ENCODE results near the gene USP11.
"Not testable (repeated sequence)": the region's sequence is repeated elsewhere in the genome, so short reads cannot be mapped to it uniquely, and the experiment has no call there.

The USP11 gene

GRCh38 chrX:47250017-47250347 lies 17.2 kb downstream of the USP11 start:
- H3K9me3 ChIP-seq (ENCODE audit: low read depth, low read length) = no peaks in the 10 kb centered on the region
- H3K27ac ChIP-seq = no peak overlapping the region
- H3K36me3 ChIP-seq (ENCODE audit: insufficient read depth, low read length) = peaks cover 11% of the 10 kb centered on the region; the same call in 1 of the 2 replicates
- no peak for DNase-seq (ENCODE audit: low read depth, low spot score)
- TF ChIP-seq FOXP2 (optimal IDR thresholded peaks at IDR 0.05; ENCODE audit: control extremely low read depth, extremely low read length, insufficient read depth) (no peak), POLR2AphosphoS5 (IDR thresholded peaks at IDR 0.05; ENCODE audit: borderline replicate concordance, low read depth, low read length) (no peak), EZH2 (IDR thresholded peaks at IDR 0.05) (no peak)
- no peak overlapping the region for H3K9ac ChIP-seq (ENCODE audit: insufficient read length)
- no peak overlapping the region for H3K4me3 ChIP-seq

- not testable (repeated sequence) for H3K4me3 ChIP-seq; H3K36me3 ChIP-seq (ENCODE audit: insufficient read depth, low read length); H3K27ac ChIP-seq; DNase-seq (ENCODE audit: low read depth, low spot score); H3K9me3 ChIP-seq (ENCODE audit: low read depth, low read length); H3K9ac ChIP-seq (ENCODE audit: insufficient read length)
Measured at GRCh38 chrX:47257620-47258019, 24.8 kb downstream of the USP11 start.

- TF ChIP-seq FOXP2 (optimal IDR thresholded peaks at IDR 0.05; ENCODE audit: control extremely low read depth, extremely low read length, insufficient read depth) (no peak), POLR2AphosphoS5 (IDR thresholded peaks at IDR 0.05; ENCODE audit: borderline replicate concordance, low read depth, low read length) (no peak), EZH2 (IDR thresholded peaks at IDR 0.05) (no peak)
- H3K36me3 ChIP-seq (ENCODE audit: insufficient read depth, low read length) = no peaks in the 10 kb centered on the region
- H3K4me3 ChIP-seq = no peak overlapping the region
- no peak overlapping the region for H3K9ac ChIP-seq (ENCODE audit: insufficient read length)
- no peak for DNase-seq (ENCODE audit: low read depth, low spot score)
- H3K27ac ChIP-seq = no peak overlapping the region
- no peaks in the 10 kb centered on the region for H3K9me3 ChIP-seq (ENCODE audit: low read depth, low read length)
Measured at GRCh38 chrX:47264483-47265173, 31.8 kb downstream of the USP11 start.

GRCh38 chrX:47266643-47267042 lies 33.8 kb downstream of the USP11 start:
- no peak for DNase-seq (ENCODE audit: low read depth, low spot score)
- Histone ChIP-seq H3K9me3 (ENCODE audit: low read depth, low read length) (no peaks in the 10 kb centered on the region), H3K36me3 (ENCODE audit: insufficient read depth, low read length) (no peaks in the 10 kb centered on the region), H3K4me3 (no peak overlapping the region), H3K9ac (ENCODE audit: insufficient read length) (no peak overlapping the region), H3K27ac (no peak overlapping the region)
- TF ChIP-seq FOXP2 (optimal IDR thresholded peaks at IDR 0.05; ENCODE audit: control extremely low read depth, extremely low read length, insufficient read depth) (no peak), POLR2AphosphoS5 (IDR thresholded peaks at IDR 0.05; ENCODE audit: borderline replicate concordance, low read depth, low read length) (no peak), EZH2 (IDR thresholded peaks at IDR 0.05) (no peak)

DNA sequence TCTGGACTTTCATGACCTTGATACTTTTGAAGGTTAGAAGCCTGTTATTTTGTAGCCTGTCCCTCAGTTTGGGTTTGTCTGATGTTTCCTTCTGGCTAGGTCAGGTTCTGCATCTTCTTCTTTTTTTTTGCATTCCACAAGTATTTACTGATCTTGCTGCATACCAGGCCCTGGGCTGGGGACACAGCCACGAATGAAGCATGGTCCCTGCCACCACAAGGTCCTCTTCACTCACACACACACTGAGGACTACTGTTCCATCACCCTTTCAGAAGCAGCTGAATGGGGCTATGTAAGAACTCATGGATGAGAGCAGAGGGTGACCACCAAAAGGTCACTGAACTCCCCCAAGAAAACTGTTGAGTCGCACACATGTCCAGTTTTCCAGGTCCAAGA lies 39.2 kb downstream of the USP11 start:
- no peaks in the 10 kb centered on the region for H3K9me3 ChIP-seq (ENCODE audit: low read depth, low read length)
- TF ChIP-seq POLR2AphosphoS5 (IDR thresholded peaks at IDR 0.05; ENCODE audit: borderline replicate concordance, low read depth, low read length) = no peak
- H3K4me3 ChIP-seq = no peak overlapping the region
- no peak overlapping the region for H3K27ac ChIP-seq
- DNase-seq (ENCODE audit: low read depth, low spot score) = no peak
- no peak overlapping the region for H3K9ac ChIP-seq (ENCODE audit: insufficient read length)
- no peaks in the 10 kb centered on the region for H3K36me3 ChIP-seq (ENCODE audit: insufficient read depth, low read length)

DNA sequence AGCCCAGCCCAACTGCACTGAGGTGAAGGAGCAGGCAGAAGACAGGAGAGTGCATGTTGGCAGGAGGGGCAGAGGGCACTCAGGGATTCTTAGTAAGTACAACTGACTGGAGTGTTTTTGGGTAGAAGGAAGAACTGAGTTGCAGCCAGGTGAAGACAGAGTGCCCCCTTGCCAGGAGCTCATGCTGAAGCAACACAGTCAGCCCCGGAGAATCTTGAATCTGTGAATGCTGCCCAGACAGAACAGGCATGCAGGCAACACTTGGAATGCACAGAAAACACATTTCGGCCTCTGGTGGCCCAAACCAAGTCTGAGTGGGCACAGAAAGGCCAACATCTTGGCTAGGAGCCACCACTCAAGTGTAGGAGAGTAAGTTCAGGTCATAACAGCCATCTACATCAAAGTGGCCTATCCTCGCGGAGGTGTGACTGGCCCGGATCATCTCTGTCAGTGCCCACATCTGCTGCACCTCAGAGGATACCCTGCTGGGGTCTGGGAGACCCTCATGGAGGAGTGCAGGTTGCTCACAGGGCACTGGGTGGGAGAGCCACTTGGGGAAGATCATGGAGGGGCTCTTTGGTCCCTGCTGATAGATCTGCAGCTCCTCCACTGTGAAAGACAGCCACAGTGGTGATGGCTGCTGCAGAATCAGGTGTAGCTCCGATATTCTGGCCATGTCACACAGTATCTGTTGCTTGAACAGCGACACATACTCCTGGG lies 40.4 kb downstream of the USP11 start:
- Histone ChIP-seq H3K27ac (no peak overlapping the region), H3K9me3 (ENCODE audit: low read depth, low read length) (no peaks in the 10 kb centered on the region), H3K36me3 (ENCODE audit: insufficient read depth, low read length) (no peaks in the 10 kb centered on the region), H3K9ac (ENCODE audit: insufficient read length) (no peak overlapping the region), H3K4me3 (no peak overlapping the region)
- no peak for DNase-seq (ENCODE audit: low read depth, low spot score)
- TF ChIP-seq FOXP2 (optimal IDR thresholded peaks at IDR 0.05; ENCODE audit: control extremely low read depth, extremely low read length, insufficient read depth) (no peak), EZH2 (IDR thresholded peaks at IDR 0.05) (no peak)

DNA sequence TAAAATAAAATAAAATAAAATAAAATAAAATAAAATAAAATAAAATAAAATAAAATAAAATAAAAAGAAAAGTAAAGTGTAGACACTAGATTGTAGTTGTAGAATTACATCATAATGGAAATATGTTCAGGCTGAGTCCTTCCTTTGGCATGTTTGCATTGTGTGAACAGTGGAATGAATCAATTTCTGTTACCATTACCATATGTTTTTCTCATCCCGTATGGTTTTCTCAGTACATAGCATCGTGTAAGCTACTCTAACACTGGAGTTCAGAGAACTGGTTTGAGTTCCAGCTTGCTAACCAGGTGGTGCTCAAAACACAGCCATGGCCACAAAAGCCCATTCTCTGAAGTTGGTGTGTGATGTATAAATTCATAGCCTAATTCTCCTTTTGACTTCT lies 45.9 kb downstream of the USP11 start:
- Histone ChIP-seq H3K9ac (ENCODE audit: insufficient read length) (no peak overlapping the region), H3K4me3 (no peak overlapping the region), H3K9me3 (ENCODE audit: low read depth, low read length) (no peaks in the 10 kb centered on the region), H3K36me3 (ENCODE audit: insufficient read depth, low read length) (no peaks in the 10 kb centered on the region), H3K27ac (no peak overlapping the region)
- no peak for TF ChIP-seq EZH2 (IDR thresholded peaks at IDR 0.05)
- no peak for TF ChIP-seq POLR2AphosphoS5 (IDR thresholded peaks at IDR 0.05; ENCODE audit: borderline replicate concordance, low read depth, low read length)
- no peak for TF ChIP-seq FOXP2 (optimal IDR thresholded peaks at IDR 0.05; ENCODE audit: control extremely low read depth, extremely low read length, insufficient read depth)
- no peak for DNase-seq (ENCODE audit: low read depth, low spot score)

DNA sequence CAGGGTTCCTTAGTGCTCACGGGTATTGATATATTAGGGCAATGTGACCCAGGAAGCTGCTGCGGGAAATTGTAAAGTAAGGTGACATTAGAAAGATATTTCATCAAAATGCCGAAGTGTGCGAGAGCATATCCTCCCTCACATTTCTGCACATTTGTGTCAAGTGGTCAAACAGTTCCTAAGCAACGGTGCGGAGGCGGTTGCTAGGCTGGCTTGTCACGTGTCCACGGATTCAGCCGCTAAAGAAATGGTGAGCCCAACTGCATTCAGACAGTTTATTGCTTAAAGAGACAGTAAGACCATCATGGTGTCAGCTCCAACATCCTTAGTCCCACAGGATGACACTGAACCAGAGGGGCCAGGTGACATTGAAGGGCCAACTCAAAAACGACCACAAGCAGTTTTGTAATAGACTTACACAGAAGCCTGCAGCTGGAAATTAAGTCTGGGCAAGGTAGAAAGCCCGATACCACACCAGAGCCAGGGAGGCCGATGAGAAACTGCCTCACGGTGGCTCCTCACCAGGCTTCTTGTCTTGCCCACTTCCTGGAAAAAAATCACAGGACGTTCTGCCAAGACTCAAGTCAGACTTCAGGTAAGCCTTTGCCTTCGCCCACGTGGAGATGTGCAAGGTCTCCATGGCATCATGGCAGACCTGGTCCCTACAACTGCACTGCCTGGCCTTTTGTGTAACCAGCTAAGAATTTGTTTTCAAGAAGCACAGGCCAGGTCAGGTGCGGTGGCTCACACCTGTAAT lies 50.4 kb downstream of the USP11 start:
- Histone ChIP-seq H3K4me3 (no peak overlapping the region), H3K9me3 (ENCODE audit: low read depth, low read length) (no peaks in the 10 kb centered on the region), H3K27ac (no peak overlapping the region), H3K36me3 (ENCODE audit: insufficient read depth, low read length) (no peaks in the 10 kb centered on the region), H3K9ac (ENCODE audit: insufficient read length) (no peak overlapping the region)
- no peak for TF ChIP-seq POLR2AphosphoS5 (IDR thresholded peaks at IDR 0.05; ENCODE audit: borderline replicate concordance, low read depth, low read length)
- TF ChIP-seq EZH2 (IDR thresholded peaks at IDR 0.05) = no peak
- no peak for TF ChIP-seq FOXP2 (optimal IDR thresholded peaks at IDR 0.05; ENCODE audit: control extremely low read depth, extremely low read length, insufficient read depth)
- no peak for DNase-seq (ENCODE audit: low read depth, low spot score)

DNA sequence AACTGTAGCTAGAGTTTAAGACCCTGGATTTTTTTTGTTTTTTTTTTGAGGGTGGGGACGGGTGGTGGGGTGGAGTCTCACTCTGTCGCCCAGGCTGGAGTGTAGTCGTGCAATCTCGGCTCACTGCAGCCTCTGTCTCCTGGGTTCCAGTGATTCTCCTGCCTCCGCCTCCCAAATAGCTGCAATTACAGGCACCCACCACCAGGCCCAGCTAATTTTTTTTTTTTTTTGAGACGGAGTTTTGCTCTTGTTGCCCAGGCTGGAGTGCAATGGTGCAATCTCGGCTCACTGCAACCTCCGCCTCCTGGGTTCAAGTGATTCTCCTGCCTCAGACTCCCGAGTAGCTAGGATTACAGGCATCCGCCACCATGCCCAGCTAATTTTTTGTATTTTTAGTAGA lies 51.8 kb downstream of the USP11 start:
- not testable (repeated sequence) for H3K27ac ChIP-seq; H3K9ac ChIP-seq (ENCODE audit: insufficient read length); H3K9me3 ChIP-seq (ENCODE audit: low read depth, low read length); H3K4me3 ChIP-seq; H3K36me3 ChIP-seq (ENCODE audit: insufficient read depth, low read length); DNase-seq (ENCODE audit: low read depth, low spot score)

Data from SK-N-MC (cell line).